NCI-H2081 (cell line): ENCODE results near the gene PRR32.
A peak's percentile ranks its signal among the peaks of the same experiment; 100 is the strongest.
"Not testable (repeated sequence)": the region's sequence is repeated elsewhere in the genome, so short reads cannot be mapped to it uniquely, and the experiment has no call there.

Experiments used
- DNase-seq, 2 experiments: peaks; one replicate each; lab custom pipeline; 2025; lab: John Stamatoyannopoulos, UW

PRR32 gene

DNA sequence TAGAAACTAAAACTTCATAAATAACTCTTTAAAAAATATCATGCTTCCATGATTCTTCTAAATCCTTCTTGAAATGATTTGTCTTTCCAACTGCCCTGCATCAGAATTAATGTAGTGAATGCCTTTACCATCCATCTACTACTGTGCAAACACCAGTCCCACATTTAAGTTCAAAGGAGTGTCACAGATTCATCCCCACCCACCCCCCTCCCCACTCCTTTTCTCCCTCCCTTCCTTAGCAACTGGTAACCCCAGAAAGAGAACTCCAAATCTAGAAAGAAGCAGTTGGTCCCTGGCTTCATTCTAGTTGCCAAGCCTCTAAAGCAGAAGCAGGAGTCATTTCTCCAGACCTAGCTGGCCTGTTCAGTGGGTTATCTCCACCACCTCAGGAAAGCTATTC, at the start of gene PRR32:
PRR32 (plus strand) TSS at position 301 of the 400 bp plus-strand sequence. CDS start 115 bp downstream, outside the sequence.
- DNase-seq: no peak

DNA sequence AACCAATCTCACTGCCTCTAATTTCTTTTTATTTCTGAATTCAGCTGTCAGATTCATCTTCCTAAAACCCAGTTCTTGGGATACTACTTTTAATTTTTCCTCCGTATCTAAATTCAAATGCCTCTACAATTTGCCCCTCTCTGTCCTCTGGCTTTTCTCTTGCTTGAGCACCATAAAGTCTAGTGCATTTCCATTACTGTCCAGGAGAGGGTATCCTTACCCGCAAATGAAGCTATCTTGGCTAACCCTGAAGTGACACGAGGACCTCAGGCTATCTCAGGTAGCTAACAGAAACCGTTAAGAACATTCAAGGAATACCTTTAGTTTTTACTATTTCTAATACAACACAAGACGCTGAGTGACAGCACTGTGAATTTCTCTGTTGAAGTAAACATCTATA, 49.4 kb upstream of the PRR32 start:
- DNase-seq: peak; percentile 26 to 50

- no peak for DNase-seq
These were observed 34.0 kb upstream of the PRR32 start for GRCh38 chrX:126785539-126785938.

- DNase-seq: no peak
These were observed 20.5 kb upstream of the PRR32 start for GRCh38 chrX:126799059-126799458.

DNA sequence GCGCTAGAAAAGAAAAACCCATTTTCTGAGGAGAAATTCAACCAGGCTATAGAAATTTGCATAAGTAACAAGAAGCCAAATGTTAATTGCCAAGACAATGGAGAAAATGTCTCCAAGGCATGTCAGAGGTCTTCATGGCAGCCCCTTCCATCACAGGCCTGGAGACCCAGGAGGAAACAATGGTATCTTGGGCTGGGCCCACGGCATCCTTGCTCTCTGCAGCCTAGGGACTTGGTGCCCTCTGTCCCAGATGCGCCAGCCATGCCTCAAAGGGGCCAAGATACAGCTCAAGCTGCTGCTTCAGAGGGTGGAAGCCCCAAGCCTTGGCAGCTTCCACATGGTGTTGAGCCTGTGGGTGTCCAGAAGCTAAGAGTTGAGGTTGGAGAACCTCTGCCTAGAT, 12.7 kb upstream of the PRR32 start:
- not testable (repeated sequence) for DNase-seq

GRCh38 chrX:126815806-126816205, 3.7 kb upstream of the PRR32 start:
- DNase-seq: no peak

DNA sequence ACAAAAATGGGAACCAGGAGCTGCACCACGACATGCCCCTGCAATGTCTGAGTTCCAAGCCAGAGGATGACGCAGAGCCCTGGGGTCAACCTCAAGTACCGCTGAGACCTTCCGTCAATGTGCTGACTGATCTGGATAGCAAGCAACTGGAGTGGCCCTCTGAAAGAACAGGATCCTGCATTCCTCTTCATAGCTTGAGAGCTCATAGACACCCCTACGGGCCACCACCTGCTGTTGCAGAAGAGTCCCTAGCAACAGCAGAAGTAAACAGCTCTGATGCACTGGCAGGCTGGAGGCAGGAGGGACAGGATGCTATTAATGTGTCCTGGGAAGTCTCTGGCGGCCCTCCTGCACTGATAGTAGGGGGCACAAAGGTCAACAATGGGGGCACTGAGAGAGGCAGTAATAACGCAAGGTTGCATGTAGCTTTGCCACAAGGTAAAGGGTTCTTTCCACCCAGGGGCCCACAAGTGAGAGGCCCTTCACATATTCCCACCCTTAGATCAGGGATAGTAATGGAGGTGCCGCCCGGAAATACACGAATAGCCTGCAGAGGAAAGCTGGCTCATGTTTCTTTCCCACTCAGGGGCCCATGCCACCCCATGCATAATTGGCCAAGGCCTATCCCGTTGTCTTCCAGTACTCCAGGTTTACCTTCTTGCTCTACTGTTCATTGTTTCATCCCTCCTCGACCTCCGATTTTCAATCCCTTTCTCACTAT, 1.3 kb downstream of the PRR32 start:
- no peak for DNase-seq

- no peak for DNase-seq
These were observed 4.9 kb downstream of the PRR32 start for GRCh38 chrX:126824338-126825007.

DNA sequence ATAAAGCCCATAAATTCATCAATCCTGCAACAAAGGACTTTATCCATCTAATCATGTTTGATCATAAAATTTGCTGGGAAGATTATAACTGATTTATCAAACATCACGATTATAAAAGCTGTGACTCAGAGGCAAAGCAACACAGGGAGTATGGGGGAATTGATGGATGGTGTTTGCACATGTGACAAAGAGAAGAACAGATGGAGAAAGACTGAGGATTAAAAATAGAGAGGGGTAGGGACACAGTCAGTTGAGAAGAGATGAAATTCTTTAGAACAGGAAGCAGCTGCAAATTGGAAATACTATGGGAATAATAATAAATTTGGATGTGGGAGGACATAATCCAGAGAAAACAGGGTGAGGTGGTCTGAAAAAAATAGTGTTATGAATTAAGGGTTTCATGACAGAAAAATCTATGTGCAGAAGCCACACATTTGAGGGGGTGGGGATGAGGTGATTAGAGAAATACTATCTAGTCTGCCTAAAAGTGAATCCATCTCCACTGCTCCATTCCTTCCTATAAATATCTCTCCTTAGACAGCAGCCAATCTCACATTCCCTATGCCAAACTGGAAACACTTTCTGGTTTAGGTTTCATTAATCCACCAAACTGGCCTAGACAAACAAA, 6.2 kb downstream of the PRR32 start:
- DNase-seq: no peak

GRCh38 chrX:126836186-126836585, 16.7 kb downstream of the PRR32 start:
- DNase-seq: no peak

GRCh38 chrX:126847143-126847542, 27.6 kb downstream of the PRR32 start:
- no peak for DNase-seq

DNA sequence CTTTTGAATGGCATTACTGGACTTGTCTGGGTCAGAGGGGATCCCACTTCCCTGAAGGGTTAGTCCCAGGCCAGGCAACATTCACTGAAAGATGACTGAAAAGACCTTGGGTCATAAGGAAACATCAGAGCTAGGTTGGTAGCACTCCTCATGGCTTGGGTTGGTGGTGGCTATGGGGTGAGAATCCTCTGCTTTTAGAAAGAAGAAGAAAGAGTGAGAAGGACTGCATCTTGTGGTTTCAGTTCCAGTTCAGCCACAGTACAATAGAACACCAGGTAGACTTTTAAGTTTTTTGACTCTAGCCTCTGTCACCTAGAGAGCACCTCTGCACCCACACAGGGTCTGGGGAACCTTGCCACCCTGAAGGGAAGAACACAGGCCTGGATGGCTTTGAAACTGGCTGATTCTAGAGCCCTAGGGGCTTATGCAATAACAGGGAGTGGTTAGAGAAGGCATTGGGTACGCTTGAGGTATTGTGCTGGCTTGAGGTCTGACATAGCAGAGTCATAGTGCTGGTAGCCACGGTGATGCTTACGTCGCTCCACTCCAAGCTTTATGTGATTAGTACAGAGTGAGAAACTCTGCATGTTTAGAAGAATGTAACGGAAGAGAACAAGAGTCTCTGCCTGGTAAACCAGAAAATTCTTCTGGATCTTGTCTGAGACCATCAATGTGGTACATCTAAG, 36.5 kb downstream of the PRR32 start:
- no peak for DNase-seq
